ENCODE measurements around the gene PIK3R3.
A peak's percentile ranks its signal among the peaks of the same experiment; 100 is the strongest.

PIK3R3 gene

DNA sequence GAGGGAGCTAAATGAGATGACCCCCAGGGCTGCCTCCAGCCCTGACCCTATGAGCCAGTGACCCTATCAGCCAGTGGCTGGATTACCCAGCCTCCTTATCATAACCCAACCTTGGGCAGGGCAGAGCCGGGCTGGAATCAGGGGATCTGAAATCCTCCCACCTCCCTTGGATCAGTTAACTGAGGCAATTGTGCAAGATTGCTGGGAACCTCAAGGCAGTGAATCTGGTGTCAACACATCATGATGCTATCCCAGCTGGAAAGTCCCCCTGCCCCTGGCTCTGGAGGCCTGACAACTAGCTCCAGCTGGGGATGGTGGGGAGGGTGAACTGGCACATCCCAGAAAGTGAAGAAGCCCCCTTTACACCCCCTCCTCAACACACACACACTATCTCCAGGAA is 36.0 kb upstream of the PIK3R3 start:
- H3K4me3 ChIP-seq (ENCODE audit: low read length) = no peak overlapping the region
- no peak for DNase-seq (ENCODE audit: low read depth)
- TF ChIP-seq, protein P1, sequence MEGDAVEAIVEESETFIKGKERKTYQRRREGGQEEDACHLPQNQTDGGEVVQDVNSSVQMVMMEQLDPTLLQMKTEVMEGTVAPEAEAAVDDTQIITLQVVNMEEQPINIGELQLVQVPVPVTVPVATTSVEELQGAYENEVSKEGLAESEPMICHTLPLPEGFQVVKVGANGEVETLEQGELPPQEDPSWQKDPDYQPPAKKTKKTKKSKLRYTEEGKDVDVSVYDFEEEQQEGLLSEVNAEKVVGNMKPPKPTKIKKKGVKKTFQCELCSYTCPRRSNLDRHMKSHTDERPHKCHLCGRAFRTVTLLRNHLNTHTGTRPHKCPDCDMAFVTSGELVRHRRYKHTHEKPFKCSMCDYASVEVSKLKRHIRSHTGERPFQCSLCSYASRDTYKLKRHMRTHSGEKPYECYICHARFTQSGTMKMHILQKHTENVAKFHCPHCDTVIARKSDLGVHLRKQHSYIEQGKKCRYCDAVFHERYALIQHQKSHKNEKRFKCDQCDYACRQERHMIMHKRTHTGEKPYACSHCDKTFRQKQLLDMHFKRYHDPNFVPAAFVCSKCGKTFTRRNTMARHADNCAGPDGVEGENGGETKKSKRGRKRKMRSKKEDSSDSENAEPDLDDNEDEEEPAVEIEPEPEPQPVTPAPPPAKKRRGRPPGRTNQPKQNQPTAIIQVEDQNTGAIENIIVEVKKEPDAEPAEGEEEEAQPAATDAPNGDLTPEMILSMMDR (conservative IDR thresholded peaks at IDR 0.05; ENCODE audit: low read depth, low read length) = no peak

DNA sequence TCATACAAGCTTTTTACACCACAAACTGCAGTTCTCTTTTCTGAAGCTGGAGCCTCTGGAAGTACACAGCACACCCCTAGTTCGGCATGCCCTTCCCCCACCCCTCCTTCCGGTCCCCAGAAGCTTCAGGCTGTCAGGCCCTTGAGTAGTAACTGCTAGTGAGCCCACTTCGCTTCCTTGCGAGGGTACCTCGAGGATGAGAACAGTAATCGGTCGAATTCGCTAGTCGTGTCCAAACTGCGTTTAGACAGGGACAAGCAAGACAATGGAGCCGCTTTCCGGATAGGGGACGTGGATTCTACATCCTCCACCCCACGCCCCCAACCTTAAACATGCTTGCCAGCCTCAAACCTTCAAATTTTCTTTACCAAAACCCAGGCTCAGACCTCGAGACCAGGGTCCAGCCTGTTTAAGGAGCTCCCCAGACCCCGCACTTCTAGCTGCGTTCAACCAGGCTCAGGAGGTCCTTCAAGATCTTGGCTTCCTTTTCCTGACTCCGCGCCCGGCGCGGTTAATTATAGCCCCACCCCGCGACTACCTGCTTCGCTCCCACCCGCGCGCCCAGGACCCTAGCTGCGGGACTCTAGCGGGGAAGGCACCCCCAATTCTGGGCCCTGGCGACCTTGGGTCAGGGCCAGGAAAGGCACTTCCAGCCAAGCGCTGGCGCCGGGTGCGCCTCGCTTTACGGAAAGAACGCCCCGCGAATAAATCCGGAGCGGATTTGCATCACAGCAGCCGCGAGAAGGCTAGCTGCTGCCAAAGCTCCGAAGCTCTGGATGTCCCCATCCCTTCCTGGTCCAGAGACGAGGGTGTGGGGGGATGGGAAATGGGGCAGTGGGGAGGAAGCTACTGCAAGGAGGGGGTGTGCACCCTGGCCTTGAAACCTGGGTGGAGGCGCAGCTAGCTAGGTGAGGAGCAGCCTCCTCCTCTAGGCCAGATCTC is 34.4 kb upstream of the PIK3R3 start:
- TF ChIP-seq, protein P1 (conservative IDR thresholded peaks at IDR 0.05; ENCODE audit: low read depth, low read length) = no peak
- H3K4me3 ChIP-seq (ENCODE audit: low read length) = peak overlapping the region; percentile 53
- DNase-seq (ENCODE audit: low read depth) = no peak

DNA sequence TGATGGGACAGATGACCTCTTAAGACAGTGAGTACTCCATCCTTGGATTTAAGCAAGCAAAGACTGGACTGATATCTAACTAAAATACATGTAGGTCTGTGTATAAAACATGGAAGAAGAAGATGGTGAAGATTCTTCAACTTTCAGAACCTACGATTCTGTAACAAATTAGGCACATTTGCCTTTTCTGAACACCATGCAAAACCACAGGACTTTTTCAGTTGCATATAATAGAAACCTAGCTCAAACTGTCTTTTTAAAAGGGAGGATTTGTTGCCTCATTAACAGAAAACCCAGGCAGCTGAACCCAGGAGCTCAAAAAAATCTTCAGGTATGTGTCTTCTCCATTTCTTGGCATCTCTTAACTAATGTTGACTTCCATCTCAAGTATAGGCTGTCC is 27.8 kb upstream of the PIK3R3 start:
- H3K4me3 ChIP-seq (ENCODE audit: low read length) = no peak overlapping the region
- DNase-seq (ENCODE audit: low read depth) = no peak
- TF ChIP-seq, protein P1 (conservative IDR thresholded peaks at IDR 0.05; ENCODE audit: low read depth, low read length) = no peak

DNA sequence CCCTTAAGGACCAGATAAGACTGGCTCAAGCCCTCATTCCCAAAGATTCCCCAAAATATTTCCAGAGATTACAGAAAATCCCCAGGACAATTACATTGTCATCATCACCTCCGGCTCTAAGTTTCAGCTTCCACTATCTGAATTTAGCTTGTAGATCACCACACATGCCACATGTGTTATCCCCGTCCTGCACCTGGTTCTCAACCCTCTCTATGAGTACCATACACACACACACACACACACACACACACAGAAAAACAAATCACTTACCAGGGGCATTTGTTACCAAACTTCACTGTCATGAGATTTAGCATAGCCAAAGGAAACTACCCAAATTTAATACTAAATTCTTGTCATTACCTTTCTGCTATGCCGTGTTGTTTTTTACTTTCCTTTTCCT is 27.1 kb upstream of the PIK3R3 start:
- DNase-seq (ENCODE audit: low read depth) = no peak
- H3K4me3 ChIP-seq (ENCODE audit: low read length) = no peak overlapping the region
- TF ChIP-seq, protein P1 (conservative IDR thresholded peaks at IDR 0.05; ENCODE audit: low read depth, low read length) = no peak

DNA sequence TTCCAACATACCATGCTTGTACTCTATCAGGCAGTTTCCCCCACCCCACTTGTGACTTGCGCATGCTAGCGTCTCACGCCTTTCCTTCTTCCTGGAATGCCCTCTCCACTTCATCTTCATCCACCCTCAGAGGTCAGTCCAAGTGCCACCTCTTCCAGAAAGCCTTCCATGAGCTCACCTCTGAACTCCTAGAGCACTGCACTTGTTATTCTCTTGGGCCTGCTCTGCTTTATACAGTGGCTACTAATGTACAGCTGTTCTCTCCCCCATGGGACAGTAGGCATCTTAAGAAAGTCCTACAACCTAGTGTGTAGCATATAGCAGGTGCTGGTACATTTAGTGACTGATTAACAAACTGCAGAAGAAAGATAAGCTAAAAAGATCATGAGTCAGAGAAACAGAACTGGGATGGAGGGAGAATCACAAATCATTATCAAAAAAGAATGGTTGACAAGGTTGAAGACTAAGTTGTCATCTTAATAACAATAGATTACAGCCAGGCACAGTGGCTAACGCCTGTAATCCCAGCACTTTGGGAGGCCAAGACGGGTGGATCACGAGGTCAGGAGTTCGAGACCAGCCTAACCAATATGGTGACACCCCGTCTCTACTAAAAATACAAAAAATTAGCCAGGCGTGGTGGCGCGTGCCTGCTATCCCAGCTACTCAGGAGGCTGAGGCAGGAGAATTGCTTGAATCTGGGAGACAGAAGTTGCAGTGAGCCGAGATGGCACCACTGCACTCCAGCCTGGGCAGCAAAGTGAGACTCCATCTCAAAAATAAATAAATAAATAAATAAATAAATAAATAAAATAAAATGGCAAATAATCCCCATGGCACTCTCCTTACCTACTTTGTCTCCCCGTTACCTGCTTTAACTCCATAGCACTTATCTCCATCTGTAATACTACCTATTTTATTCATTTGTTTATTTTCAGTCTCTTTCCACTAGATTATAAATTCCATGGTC is 26.2 kb upstream of the PIK3R3 start:
- no peak overlapping the region for H3K4me3 ChIP-seq (ENCODE audit: low read length)
- TF ChIP-seq, protein P1 (conservative IDR thresholded peaks at IDR 0.05; ENCODE audit: low read depth, low read length) = no peak

DNA sequence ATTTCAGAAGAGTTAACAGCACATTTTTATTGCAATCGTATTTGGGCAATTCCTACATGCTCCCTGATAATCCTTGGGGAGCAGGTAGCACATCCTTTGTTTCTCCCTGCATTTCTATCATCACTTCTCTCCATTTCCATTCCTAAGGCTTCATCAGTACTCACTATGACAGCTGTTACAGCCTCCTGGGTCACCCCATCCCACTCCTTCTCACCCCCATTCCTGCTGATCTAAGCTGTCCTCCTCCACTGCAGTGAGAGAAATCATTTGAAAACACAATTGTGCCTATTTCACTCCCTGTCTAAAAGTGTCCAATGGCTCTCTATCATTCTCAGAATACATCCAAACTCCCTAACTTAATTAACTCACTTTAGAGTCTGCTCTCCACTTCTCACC is 25.5 kb upstream of the PIK3R3 start:
- no peak for DNase-seq (ENCODE audit: low read depth)
- H3K4me3 ChIP-seq (ENCODE audit: low read length) = no peak overlapping the region
- TF ChIP-seq, protein P1 (conservative IDR thresholded peaks at IDR 0.05; ENCODE audit: low read depth, low read length) = no peak

More for the DNA sequence above, 26.2 kb upstream of the PIK3R3 start:
- DNase-seq (ENCODE audit: low read depth) = no peak
